ENCODE measurements around the gene CELSR1. TPM values are rescaled to one million over a fixed set of nuclear protein-coding genes. Genes with fewer than 3 reads are reported as not detected.

Gene CELSR1
- total RNA-seq, 1 experiment from 2014 or later, result 37.6 TPM

DNA sequence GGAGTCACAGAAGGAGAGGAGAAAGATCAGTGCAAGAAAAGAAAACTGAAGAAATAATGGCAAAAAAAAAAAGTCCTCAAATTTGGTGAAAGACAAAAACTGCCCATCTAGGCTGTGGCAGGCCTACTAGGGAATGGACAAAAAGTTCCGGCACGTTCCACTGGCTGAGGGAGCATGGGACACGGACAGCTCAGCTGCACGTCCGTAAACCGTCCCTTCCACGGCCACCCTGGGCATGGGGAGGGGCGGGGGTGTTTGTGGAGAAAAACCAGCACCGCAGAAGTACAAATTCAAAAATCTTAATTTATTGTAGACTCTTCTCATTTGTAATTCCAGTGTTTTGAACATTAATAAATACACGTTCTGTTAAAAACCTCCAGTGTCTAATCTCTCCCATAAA is 176.5 kb downstream of the CELSR1 start:
- ChIA-PET CTCF (no interaction called here), POLR2A (ENCODE audit: unreplicated experiment) (no interaction called here)
- no peak overlapping the region for H3K27ac ChIP-seq
- H3K79me2 ChIP-seq (ENCODE audit: low read depth), result no peaks in the 10 kb centered on the region
- no peaks in the 10 kb centered on the region for H3K9me3 ChIP-seq (ENCODE audit: insufficient read depth, low read depth)
- DNase-seq, result no peak
- no peaks in the 10 kb centered on the region for H3K27me3 ChIP-seq (ENCODE audit: insufficient read depth, low read depth)
- H2AFZ ChIP-seq, result no peak overlapping the region
- no peak overlapping the region for H3K4me2 ChIP-seq
- no peaks in the 10 kb centered on the region for H3K9me2 ChIP-seq (ENCODE audit: insufficient read depth)
- no peak for TF ChIP-seq EZH2 (IDR thresholded peaks at IDR 0.05; ENCODE audit: low read depth)
- TF ChIP-seq, protein P1, sequence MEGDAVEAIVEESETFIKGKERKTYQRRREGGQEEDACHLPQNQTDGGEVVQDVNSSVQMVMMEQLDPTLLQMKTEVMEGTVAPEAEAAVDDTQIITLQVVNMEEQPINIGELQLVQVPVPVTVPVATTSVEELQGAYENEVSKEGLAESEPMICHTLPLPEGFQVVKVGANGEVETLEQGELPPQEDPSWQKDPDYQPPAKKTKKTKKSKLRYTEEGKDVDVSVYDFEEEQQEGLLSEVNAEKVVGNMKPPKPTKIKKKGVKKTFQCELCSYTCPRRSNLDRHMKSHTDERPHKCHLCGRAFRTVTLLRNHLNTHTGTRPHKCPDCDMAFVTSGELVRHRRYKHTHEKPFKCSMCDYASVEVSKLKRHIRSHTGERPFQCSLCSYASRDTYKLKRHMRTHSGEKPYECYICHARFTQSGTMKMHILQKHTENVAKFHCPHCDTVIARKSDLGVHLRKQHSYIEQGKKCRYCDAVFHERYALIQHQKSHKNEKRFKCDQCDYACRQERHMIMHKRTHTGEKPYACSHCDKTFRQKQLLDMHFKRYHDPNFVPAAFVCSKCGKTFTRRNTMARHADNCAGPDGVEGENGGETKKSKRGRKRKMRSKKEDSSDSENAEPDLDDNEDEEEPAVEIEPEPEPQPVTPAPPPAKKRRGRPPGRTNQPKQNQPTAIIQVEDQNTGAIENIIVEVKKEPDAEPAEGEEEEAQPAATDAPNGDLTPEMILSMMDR (conservative IDR thresholded peaks at IDR 0.05), result no peak
- BruUV-seq (replicated peaks), result no TSS peak
- peaks cover 38% of the 10 kb centered on the region for H3F3A ChIP-seq (ENCODE audit: insufficient read depth, low read depth)
- no peaks in the 10 kb centered on the region for H3K36me3 ChIP-seq (ENCODE audit: low read depth)
- peaks cover 14% of the 10 kb centered on the region; the same call in 1 of the 2 replicates for H4K20me1 ChIP-seq (ENCODE audit: insufficient read depth)
- intact Hi-C loops (cut with micrococcal nuclease; ENCODE audit: unreplicated experiment), result no loop called here
- no peaks in the 10 kb centered on the region for H3K4me1 ChIP-seq (replicated peaks; ENCODE audit: insufficient read depth)
- no peak overlapping the region for H3K4me3 ChIP-seq

DNA sequence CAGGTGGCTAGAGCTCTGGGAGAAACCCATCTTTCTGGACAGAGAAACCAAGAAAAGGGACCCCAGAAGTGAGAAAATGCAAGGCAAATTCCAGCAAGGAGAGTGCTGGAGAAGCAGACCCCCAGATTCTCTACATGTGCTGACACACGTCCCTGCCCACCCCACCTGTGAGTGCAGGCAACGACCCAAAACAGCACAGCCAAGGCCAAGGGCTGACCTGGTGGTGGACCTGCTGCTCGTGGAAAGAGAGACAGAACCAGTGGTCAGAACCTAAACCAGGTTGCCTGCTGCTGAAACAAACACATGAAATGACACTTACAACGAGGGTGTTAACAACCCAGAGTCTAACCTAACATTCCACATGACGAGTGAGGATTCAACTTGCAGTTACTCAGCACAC is 177.3 kb downstream of the CELSR1 start:
- Histone ChIP-seq H3K36me3 (ENCODE audit: low read depth) (no peaks in the 10 kb centered on the region), H2AFZ (no peak overlapping the region), H3K79me2 (ENCODE audit: low read depth) (no peaks in the 10 kb centered on the region), H3K4me3 (no peak overlapping the region), H3K4me1 (replicated peaks; ENCODE audit: insufficient read depth) (no peaks in the 10 kb centered on the region), H3K9me2 (ENCODE audit: insufficient read depth) (no peaks in the 10 kb centered on the region), H3K4me2 (no peak overlapping the region), H4K20me1 (ENCODE audit: insufficient read depth) (peaks cover 14% of the 10 kb centered on the region), H3F3A (ENCODE audit: insufficient read depth, low read depth) (peaks cover 38% of the 10 kb centered on the region), H3K9me3 (ENCODE audit: insufficient read depth, low read depth) (no peaks in the 10 kb centered on the region), H3K27ac (no peak overlapping the region), H3K27me3 (ENCODE audit: insufficient read depth, low read depth) (no peaks in the 10 kb centered on the region)
- intact Hi-C loops (cut with micrococcal nuclease; ENCODE audit: unreplicated experiment), result no loop called here
- TSS peak; percentile 37 for BruUV-seq (replicated peaks)
- no peak for DNase-seq
- ChIA-PET CTCF (no interaction called here), POLR2A (ENCODE audit: unreplicated experiment) (no interaction called here)
- TF ChIP-seq EZH2 (IDR thresholded peaks at IDR 0.05; ENCODE audit: low read depth), result no peak
- TF ChIP-seq, protein P1 (conservative IDR thresholded peaks at IDR 0.05), result no peak

DNA sequence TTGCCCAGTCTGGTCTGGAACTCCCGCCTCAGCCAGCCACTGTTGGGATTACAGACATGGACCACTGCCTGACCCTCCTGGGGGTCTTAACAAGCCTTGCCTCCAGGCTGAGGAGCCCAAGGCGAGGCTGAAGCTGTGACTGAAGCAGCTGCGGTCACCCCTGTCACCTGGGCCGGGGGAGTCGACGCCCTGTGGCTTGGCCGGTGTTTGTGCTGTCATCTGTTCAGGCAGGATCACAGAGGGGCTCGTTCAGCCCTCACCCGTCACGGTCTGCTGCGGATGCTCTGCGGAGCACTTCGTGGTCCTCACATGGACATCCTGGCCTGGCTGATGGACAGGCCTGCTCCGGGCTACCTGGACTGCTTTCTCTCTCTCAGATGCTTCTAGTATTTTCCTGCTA is 178.1 kb downstream of the CELSR1 start:
- H3K27ac ChIP-seq, result no peak overlapping the region
- TF ChIP-seq, protein P1 (conservative IDR thresholded peaks at IDR 0.05), result no peak
- no peak for TF ChIP-seq EZH2 (IDR thresholded peaks at IDR 0.05; ENCODE audit: low read depth)
- peaks cover 38% of the 10 kb centered on the region for H3F3A ChIP-seq (ENCODE audit: insufficient read depth, low read depth)
- H4K20me1 ChIP-seq (ENCODE audit: insufficient read depth), result peaks cover 14% of the 10 kb centered on the region
- H3K9me3 ChIP-seq (ENCODE audit: insufficient read depth, low read depth), result no peaks in the 10 kb centered on the region
- no peak overlapping the region for H2AFZ ChIP-seq
- ChIA-PET CTCF (no interaction called here), POLR2A (ENCODE audit: unreplicated experiment) (interaction anchor here (0.6 kb wide), 1 partner anchor 83 kb away, joined by 3 read pairs; no protein-coding TSS in a partner anchor)
- H3K4me3 ChIP-seq, result no peak overlapping the region
- intact Hi-C loops (cut with micrococcal nuclease; ENCODE audit: unreplicated experiment), result no loop called here
- H3K27me3 ChIP-seq (ENCODE audit: insufficient read depth, low read depth), result no peaks in the 10 kb centered on the region
- BruUV-seq (replicated peaks), result no TSS peak
- H3K4me2 ChIP-seq, result no peak overlapping the region
- H3K36me3 ChIP-seq (ENCODE audit: low read depth), result no peaks in the 10 kb centered on the region
- DNase-seq, result no peak
- no peaks in the 10 kb centered on the region for H3K9me2 ChIP-seq (ENCODE audit: insufficient read depth)
- no peaks in the 10 kb centered on the region for H3K4me1 ChIP-seq (replicated peaks; ENCODE audit: insufficient read depth)
- no peaks in the 10 kb centered on the region for H3K79me2 ChIP-seq (ENCODE audit: low read depth)
